Peyer's patch (tissue), 4 donors: Measurements from ENCODE around the gene POU2AF1.

Experiments
- POLR2A ChIP-seq, 2 donors: fragments of 450-650 bp; IDR thresholded peaks; one replicate each; pipeline ENCODE4 v1.5.1; 2017; ENCODE audit warnings: antibody characterized with exemption in 2 of 2, mild to moderate bottlenecking in 2 of 2, moderate library complexity in 2 of 2
- TF ChIP-seq, protein P1 (sequence below), 6 experiments: fragments of 450-650 bp in 4 of 6; fragments of 200-600 bp in 2 of 6; sonication (generic) in 1 of 6; IDR thresholded peaks; one replicate each; pipeline ENCODE4 v1.5.1; 2017 to 2019; ENCODE audit warnings: antibody characterized with exemption in 6 of 6, mild to moderate bottlenecking in 3 of 6, moderate library complexity in 1 of 6

DNA sequence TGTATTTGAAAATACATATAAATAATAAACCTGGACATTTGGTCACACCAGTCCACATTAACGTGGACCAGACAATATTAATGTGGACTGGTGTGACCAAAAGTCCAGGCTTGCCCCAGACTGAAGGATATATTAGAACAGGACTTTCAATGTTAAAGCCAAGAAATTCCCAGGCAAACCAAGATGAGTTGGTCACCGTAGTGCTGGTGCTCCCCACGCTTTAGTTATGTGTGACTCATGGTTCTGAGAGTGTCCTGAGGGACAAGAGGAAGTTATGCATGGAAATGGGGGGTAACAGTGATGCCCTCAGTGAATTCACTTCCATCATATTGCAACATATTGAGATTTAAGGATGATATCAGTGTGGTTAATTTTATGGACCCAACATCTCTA lies 31.4 kb downstream of the POU2AF1 start:
- TF ChIP-seq POLR2A (IDR thresholded peaks at IDR 0.05) = no peak
- TF ChIP-seq, protein P1, sequence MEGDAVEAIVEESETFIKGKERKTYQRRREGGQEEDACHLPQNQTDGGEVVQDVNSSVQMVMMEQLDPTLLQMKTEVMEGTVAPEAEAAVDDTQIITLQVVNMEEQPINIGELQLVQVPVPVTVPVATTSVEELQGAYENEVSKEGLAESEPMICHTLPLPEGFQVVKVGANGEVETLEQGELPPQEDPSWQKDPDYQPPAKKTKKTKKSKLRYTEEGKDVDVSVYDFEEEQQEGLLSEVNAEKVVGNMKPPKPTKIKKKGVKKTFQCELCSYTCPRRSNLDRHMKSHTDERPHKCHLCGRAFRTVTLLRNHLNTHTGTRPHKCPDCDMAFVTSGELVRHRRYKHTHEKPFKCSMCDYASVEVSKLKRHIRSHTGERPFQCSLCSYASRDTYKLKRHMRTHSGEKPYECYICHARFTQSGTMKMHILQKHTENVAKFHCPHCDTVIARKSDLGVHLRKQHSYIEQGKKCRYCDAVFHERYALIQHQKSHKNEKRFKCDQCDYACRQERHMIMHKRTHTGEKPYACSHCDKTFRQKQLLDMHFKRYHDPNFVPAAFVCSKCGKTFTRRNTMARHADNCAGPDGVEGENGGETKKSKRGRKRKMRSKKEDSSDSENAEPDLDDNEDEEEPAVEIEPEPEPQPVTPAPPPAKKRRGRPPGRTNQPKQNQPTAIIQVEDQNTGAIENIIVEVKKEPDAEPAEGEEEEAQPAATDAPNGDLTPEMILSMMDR (IDR thresholded peaks at IDR 0.05) = no peak
